Erythroblast (primary cell): ENCODE measurements around the gene OR52N1.

ENCODE experiments used
- DNase-seq, 2 experiments: peaks; one replicate each; lab custom pipeline; 2025; lab: John Stamatoyannopoulos, UW
- GATA1 ChIP-seq: IDR thresholded peaks from 2 replicates; pipeline ENCODE4 v1.6.1; 2011; ENCODE audit warnings: low read depth, mild to moderate bottlenecking, control low read depth, low read length, moderate library complexity
- POLR2A ChIP-seq: IDR thresholded peaks from 2 replicates; pipeline ENCODE4 v1.6.1; 2011; ENCODE audit warnings: mild to moderate bottlenecking, low read length

OR52N1 gene

GRCh38 chr11:5767056-5767455, 24.0 kb downstream of the OR52N1 start:
- no peak for DNase-seq
- TF ChIP-seq POLR2A: no peak
- no peak for TF ChIP-seq GATA1

DNA sequence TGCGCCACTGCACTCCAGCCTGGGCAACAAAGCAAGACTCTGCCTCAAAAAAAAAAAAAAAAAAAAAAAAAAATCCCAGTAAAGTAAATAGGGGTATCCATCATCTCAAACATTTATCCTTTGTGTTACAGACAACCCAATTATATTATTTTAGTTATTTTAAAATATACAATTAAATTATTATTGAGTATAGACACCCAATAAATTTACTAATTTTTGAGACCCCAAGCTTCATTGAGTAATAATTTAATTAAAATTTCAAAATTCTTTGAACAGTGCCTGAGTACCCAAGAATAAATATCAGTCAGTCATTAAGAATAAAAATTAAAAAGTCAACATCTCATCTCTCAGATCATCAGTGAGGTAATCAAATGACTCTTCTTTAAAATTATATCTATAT, 37.1 kb downstream of the OR52N1 start, which contains the start of gene OR52N4:
TSS of gene OR52N4 (plus strand) at position 301 of the 400 bp plus-strand sequence. CDS start 498 bp downstream, outside the sequence.
- no peak for DNase-seq
- TF ChIP-seq GATA1 (no peak), POLR2A (no peak)

DNA sequence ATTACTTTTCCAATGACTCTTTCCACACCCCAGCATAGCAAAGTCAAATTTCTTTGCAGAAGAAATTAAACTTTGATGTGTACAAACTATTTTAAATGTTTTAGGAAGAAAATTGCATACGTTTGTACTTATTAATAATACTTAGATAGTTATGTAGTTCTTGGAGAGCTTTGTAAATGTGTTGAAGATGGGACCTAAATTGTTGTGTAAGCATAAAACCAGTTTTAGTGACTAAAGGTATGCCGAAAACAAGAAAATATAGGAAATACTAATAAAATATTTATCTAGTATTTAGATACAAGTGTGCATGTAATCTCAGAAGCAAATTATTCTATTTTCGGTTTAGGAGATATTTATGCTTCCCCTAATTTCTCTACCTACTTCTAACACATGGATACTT, 41.2 kb downstream of the OR52N1 start:
- no peak for TF ChIP-seq GATA1
- no peak for TF ChIP-seq POLR2A

GRCh38 chr11:5746614-5747013, 44.5 kb downstream of the OR52N1 start:
- TF ChIP-seq POLR2A: no peak
- no peak for TF ChIP-seq GATA1
- no peak for DNase-seq

More for the DNA sequence above, 41.2 kb downstream of the OR52N1 start:
- DNase-seq: no peak

GRCh38 chr11:5738431-5738830, 52.6 kb downstream of the OR52N1 start:
- no peak for DNase-seq

DNA sequence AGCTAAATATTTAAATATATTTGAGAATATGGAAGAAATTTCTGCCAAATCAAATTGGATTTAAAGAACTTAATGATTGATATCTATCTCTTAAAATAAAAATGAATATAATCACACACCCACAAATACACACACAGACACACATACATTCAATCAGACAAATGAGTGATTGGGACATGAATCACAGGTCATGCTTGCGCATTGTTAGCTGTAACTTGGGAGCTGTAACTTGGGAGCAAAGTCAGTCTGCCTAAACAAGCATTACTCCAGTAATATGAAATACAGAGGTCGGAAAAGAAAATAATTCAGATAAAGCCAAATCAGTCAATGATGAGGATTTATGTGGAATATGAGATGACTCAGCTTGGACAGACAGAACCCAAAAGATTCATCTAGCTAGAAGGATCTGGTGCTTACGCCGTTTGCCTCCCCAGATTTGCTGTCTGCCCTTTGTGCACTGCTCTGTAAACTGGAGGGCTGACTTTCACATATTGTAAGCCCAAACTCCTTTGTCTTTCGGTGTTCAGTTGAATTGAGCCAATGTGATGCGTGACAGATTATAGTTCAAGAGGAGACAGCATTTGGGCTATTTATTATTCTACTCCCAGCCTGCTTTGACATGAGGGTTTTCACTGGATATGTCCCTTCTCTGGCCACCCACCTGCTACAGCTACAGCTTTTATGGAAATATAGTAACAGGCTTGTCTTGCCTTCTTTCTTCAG, 53.2 kb downstream of the OR52N1 start:
- TF ChIP-seq POLR2A: no peak
- no peak for TF ChIP-seq GATA1
- no peak for DNase-seq

More at GRCh38 chr11:5738431-5738830, 52.6 kb downstream of the OR52N1 start:
- TF ChIP-seq GATA1 (no peak), POLR2A (no peak)

DNA sequence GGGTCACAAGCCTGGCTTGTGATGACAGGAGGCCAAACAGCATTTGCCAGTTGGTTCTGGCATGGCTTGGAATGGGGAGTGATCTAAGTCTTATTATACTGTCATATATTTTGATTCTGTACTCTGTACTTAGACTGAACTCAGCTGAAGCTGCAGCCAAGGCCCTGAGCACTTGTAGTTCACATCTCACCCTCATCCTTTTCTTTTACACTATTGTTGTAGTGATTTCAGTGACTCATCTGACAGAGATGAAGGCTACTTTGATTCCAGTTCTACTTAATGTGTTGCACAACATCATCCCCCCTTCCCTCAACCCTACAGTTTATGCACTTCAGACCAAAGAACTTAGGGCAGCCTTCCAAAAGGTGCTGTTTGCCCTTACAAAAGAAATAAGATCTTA, 54.0 kb downstream of the OR52N1 start:
- TF ChIP-seq POLR2A (no peak), GATA1 (no peak)
- no peak for DNase-seq
